ENCODE data around the gene LRRC4B.

Gene LRRC4B

GRCh38 chr19:50570997-50571396 is 2.8 kb upstream of the LRRC4B start:
- DNase-seq (ENCODE audit: low spot score) = no peak

DNA sequence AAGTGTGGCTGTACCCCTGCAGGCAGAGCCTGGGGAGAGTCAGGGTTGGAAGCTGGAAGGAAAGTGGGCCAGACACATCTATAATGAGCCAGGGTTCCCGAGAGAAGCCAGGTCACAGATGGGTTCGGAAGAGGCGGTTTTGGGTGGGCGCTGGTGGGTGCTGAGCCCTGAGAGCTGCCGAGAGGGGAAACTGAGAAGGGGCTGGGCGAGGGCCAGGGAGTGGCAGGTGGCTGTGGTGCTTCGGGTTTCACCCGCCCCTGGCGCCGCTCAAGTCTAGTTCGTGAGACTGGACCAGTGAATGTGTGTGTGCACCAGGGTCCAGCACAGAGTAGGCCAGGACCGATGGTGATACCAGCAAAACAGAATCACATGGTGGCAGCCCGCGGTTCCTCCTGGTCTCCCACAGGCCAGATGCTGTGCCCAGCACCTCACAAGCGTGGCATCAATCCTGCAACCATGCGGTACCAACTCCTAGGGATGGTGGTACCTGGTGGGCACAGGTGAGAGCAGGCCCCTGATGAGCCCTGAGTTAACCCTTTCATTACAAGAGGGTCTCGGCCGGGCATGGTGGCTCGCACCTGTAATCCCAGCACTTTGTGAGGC is 1.8 kb upstream of the LRRC4B start:
- DNase-seq (ENCODE audit: low spot score) = no peak

DNA sequence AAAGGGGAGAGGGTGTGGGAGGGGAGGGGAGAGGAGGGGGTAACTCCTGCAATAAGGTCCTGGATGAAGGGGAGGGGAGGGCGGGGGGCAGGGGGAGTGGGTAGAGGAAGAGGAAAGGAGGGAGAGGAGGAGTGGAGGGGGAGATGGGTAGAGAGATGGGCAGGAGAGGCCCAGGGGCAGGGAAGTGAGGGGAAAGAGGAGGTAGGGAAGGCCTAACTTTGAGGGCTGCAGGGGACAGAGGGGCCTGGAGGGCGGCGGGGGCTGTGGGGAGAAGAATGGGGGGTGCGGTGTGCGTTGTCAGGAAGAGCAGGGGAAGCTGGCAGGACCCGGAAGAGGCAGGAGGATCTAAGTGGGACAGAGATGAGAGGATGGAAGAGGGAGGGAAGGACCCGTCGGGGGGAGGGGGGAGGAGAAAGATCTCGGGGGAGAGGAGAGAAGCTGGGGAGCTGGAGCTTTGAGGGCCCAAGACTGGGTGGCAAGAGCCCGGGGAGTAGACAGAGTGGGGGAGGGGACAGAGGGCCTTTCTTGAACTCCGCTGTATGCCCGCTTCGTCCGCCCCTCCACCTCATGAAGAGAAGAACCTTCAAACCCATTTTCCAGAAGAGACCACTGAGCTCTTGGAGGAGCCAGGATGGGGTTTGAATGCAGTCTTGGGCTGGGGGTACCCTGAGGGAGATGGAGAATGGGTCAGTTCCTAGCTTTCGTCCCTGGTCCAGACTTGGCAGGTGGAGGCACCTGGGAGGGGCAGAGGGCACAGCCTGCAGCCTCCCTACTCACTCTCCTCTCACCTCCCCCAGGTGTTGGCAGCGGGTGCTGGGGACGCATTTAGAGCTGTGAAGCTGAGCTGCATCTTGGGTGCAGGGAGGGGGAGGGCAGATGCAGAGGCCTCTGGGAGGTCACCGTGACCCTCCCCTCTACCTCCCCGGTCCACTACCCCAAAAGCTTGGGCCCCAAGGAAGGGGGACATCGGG is 778 bp upstream of the LRRC4B start:
- DNase-seq (ENCODE audit: low spot score) = no peak

DNA sequence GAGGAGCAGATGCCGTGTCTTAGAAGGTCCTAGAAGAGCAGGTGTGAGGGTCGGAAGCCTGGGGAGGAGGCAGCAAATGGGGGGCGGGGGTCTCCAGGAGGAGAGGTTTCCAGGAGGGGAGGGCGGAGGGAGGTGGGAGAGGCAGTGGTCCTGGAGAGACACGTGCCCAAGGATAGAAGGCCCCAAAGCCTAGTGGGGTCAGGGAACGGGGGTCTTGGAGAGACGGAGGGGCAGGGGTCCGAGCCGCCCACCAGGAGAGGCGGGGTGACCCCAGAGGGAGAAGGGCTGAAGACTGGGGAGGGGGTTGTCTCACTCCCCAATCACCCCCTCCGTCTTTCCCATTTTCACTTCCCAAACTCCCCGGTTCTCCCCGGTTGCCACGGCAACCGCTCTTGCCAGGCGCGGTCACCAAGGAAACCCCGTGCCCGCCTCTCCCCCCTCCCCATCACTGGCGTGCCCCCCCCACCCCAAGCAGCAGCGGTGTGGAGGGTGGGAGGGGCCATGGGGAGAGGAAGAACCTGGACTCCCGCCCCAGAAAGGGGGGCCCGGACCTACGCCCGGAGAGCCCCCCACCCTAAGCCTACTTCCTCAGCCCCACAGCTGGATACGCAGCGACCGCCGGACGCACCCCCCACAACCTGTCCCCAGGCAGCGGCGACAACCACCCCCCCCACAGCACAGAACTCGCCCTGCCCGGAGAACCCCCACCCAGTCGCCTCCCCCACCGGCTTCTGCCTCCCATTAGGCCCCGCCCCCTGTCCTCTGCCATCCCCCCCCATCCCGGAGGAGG is 988 bp downstream of the LRRC4B start:
- no peak for DNase-seq (ENCODE audit: low spot score)

DNA sequence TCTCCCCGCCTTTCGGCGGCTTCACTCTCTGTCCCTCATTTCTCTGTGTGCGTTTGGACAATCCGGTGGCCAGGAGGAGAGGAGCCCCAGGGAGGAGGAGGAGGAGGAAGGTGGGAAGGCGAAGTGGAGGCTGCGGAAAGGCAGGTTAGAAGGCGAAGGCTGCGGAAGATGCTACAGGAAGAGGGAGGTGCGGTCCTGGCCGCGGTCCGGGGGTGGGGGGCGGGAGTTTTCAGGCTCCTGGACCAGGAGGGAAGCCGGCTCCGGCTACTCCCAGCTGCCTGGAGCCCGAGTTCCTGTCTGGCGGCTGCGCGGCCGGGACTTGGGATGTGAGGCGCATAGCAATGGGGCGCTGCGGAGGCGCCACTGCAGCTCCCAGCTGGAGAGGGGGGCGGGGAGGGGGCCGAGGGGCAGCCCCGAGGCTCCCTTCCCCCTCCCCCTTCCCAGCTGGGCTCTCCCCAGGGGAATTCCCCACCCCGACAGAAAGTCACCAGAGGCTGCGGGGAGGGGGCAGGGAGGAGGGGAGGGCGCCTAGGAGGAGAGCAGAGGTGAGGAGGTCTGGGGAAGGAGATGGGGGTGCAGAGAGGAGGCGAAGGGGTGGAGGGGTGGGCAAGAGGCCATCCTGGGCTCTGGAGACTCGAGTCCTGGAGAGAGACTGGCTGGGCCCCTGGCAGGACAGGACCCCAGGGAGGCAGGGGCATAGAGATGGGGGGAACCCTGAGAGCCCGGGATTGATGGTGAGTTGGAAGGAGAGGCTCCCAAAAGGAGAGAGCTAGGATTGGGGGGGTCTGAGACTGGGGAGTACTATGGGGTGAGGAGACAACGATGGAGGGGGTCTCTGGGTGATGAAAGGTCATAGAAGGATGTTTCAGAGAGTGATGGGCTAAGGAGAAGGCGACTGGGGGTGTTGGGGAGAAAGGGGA is 2.0 kb downstream of the LRRC4B start:
- DNase-seq (ENCODE audit: low spot score) = no peak

DNA sequence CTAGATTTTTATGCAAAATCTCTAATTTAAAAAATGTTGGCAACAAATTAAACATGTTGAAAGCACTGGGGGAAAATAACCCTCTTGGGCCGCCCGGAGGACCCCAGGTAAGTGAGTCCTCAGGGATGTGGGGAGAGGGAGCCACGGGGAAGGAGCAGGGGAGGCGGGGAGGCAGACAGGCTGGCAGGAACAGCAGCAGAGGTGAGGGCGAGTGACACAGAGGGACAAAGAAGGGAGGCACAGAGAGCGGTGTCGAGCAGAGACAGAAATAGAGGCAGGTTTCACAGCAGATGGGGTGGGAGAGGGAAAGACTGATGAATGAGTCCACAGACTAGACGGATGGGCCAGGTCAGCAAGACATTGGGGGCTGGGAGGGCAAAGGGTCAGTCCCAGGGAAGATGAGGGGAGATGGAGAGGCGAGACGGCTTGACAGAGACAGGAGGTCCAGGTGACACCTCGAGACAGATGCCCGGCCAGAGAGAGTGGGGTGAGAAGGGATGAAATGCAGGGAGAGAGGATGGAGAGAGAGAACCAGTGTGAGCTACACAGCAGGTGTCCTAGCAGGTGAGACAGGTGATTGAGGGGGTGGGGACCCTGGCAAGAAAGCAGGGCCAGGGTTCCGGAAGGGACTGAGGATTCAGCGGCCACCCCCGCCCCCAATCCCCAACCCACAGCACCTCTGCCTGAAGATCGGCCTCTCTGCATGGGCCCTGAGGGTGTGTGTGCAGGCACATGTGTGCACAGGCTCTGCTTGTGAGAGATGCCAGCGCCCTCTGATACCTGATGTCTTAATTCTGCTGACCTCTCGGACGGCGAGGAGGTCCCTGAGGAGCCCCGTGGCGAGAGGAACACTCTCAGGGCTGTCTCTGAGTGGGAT is 3.8 kb downstream of the LRRC4B start:
- no peak for DNase-seq (ENCODE audit: low spot score)

GRCh38 chr19:50563597-50563996 is 4.6 kb downstream of the LRRC4B start:
- no peak for DNase-seq (ENCODE audit: low spot score)

DNA sequence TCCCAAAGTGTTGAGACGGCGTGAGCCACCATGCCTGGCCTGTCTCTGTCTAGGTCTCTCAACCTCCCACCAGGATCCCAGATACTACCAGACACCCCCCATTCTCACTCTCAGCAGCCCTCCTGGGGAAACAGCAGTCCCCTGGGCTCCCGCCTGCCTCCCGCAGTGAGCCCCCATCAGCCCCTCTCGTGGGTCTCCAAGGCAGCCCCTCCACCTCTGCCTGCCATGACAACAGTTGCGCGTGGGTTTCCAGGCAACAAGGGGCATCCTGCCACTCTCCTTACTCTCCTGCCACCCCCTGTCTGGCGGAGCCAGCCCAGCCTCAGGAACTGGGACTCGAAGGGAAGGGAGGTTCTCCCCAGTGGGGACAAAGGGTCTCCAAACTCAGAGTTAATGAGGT is 5.2 kb downstream of the LRRC4B start:
- no peak for DNase-seq (ENCODE audit: low spot score)

GRCh38 chr19:50562329-50562728 is 5.9 kb downstream of the LRRC4B start:
- no peak for DNase-seq (ENCODE audit: low spot score)

DNA sequence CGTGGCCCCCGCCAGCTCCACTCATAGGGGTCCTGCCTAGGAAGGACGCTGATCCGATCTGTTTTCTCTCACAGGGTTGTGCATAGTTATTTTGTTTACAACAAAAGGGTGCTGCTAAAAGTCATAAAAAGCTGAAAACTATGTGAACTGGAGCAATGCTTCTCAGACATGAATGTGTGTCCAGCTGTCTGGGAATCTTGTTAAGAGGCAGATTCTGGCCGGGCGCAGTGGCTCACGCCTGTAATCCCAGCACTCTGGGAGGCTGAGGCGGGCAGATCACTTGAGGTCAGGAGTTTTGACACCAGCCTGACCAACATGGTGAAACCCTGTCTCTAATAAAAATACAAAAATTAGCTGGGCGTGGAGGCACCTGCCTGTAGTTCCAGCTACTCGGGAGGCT is 8.6 kb downstream of the LRRC4B start:
- DNase-seq (ENCODE audit: low spot score) = no peak

DNA sequence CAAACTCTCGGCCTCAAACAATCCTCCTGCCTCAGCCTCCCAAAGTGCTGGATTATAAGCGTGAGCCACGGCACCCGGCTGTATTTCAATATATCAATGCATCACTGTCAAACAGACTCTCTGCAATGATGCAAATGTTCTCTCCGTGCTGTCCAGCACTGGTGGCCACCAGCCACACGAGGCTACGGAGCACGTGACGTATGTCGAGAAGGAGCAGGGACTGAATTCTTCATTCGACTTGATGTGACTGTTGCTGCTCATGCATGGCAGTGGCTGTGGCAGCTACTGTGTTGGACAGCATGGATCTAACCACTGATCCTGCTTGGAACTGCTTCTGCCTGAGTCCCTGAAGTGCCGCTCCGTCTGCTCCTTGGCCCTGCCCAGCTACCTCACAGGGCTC is 9.8 kb downstream of the LRRC4B start:
- no peak for DNase-seq (ENCODE audit: low spot score)

GRCh38 chr19:50558039-50558438 is 10.2 kb downstream of the LRRC4B start:
- no peak for DNase-seq (ENCODE audit: low spot score)

DNA sequence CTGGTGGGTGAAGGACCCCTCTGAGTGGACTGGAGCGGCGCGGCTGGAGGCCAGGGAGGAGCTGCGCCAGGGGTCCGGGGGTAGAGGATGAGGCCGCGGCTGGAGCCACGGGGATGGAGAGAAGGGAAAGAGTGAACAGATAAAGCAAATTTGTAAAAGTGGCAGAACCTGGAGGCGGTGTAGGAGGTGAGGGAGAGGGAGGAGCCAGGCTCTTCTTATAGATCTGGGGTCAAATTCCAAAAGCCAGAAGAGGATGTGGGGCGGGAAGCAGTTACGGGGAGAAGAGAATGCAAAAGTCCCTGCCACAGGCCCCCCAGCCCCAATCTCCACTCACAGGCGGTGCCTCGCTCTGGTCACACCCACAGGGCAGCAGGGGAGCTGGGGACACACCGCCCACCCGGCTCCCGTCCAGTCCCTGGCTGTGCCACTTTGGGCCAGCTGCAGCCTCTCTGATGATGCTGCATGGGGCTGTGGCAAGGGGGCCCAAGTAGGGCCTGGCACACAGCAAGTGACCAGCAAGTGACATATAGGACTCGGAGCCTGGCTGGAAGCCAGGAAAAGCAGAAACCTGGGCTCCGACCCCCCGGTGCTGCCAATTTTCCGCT is 11.1 kb downstream of the LRRC4B start:
- no peak for DNase-seq (ENCODE audit: low spot score)

- peak; percentile 91 for DNase-seq (ENCODE audit: low spot score)
Observed at GRCh38 chr19:50556282-50557008, 11.8 kb downstream of the LRRC4B start.

- DNase-seq (ENCODE audit: low spot score) = no peak
Observed at GRCh38 chr19:50555450-50556281, 12.6 kb downstream of the LRRC4B start.

- DNase-seq (ENCODE audit: low spot score) = no peak
Observed at GRCh38 chr19:50555033-50555432, 13.2 kb downstream of the LRRC4B start.

- no peak for DNase-seq (ENCODE audit: low spot score)
Observed at GRCh38 chr19:50554212-50554611, 14.0 kb downstream of the LRRC4B start.

DNA sequence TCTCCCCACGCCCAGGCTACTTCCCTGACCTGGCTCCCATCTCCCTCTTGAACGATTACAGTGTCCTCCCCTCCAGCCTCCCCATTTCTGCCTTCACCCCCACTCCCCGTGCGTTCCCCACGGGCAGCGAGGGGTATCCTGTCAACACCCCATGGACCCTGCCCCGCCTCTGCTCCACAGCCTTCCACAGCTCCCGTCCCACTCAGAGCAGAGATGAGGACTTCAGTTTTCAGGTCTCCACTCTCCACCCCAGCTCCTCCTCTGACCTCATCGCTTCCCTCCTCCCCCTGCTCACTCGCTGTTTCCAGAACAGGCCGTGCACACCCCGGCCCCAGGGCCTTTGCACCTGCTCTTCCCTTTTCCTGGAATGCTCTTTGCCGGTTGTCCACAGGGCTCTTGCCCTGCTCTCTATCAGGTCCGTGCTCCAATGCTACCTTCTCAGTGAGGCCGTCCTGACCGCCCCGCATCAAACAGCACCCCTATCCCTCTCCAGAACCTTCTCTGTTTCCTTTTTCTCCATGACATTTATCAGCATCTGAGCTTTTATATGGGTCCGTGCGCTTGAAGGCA is 15.0 kb downstream of the LRRC4B start:
- DNase-seq (ENCODE audit: low spot score) = no peak

Data from AG08396 (cell line).